ENCODE measurements around the gene ADORA1. TPM values are rescaled to one million over a fixed set of nuclear protein-coding genes. Genes with fewer than 3 reads are reported as not detected.

Gene ADORA1
- total RNA-seq, 2 experiments from 2014 or later: not detected

GRCh38 chr1:203113308-203113707 is 14.2 kb upstream of the ADORA1 start:
- no peaks in the 10 kb centered on the region for H3K9me3 Mint-ChIP-seq (ENCODE audit: insufficient read depth)
- ChIA-PET CTCF (interaction anchor here (0.9 to 1.8 kb wide), 2 partner anchors 19 to 59 kb away, joined by 3 to 4 read pairs; no protein-coding TSS in a partner anchor), POLR2A (no interaction called here)
- no peak overlapping the region for H3K4me3 Mint-ChIP-seq
- no peaks in the 10 kb centered on the region for H3K36me3 Mint-ChIP-seq (ENCODE audit: low read depth)
- no peaks in the 10 kb centered on the region for H3K4me1 Mint-ChIP-seq (ENCODE audit: low read depth)
- no peak overlapping the region for H3K27ac Mint-ChIP-seq
- no peak for ATAC-seq
- DNase-seq: peak; percentile 9
- H3K27me3 Mint-ChIP-seq (ENCODE audit: low read depth): peaks cover 43% of the 10 kb centered on the region

DNA sequence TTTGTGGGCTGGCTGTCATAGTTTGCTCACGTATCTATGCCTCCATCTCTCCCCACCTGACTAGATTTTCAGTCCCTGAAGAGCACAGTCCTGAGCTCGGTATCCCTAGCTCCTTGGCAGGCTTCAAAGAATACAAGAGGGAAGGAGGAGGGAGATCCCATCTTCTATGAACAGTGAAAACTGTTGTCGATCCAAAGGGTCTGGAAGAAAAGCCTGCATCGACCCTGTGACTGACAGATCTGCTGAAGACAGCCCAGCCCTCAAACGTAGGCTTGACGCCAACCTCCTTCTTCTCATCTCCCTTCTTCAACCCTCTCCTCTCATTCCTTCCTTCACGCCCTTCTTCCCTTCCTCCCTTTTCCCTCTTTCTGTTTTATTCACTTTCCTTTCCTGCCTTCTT is 13.3 kb upstream of the ADORA1 start:
- ChIA-PET CTCF (interaction anchor here (0.9 to 1.8 kb wide), 2 partner anchors 18 to 58 kb away, joined by 3 to 4 read pairs; no protein-coding TSS in a partner anchor), POLR2A (no interaction called here)
- no peaks in the 10 kb centered on the region for H3K36me3 Mint-ChIP-seq (ENCODE audit: low read depth)
- H3K4me1 Mint-ChIP-seq (ENCODE audit: low read depth): no peaks in the 10 kb centered on the region
- no peaks in the 10 kb centered on the region for H3K9me3 Mint-ChIP-seq (ENCODE audit: insufficient read depth)
- no peak overlapping the region for H3K27ac Mint-ChIP-seq
- H3K4me3 Mint-ChIP-seq: no peak overlapping the region
- peaks cover 43% of the 10 kb centered on the region for H3K27me3 Mint-ChIP-seq (ENCODE audit: low read depth)
- no peak for ATAC-seq
- DNase-seq: no peak

- ChIA-PET POLR2A (no interaction called here), CTCF (interaction anchor here (2.9 to 3.8 kb wide), 2 partner anchors 56 to 101 kb away, joined by 25 to 51 read pairs; no protein-coding TSS in a partner anchor)
- Mint-ChIP-seq H3K36me3 (ENCODE audit: low read depth) (no peaks in the 10 kb centered on the region), H3K9me3 (ENCODE audit: insufficient read depth) (no peaks in the 10 kb centered on the region), H3K27ac (no peak overlapping the region), H3K27me3 (ENCODE audit: low read depth) (peaks cover 42% of the 10 kb centered on the region), H3K4me3 (no peak overlapping the region), H3K4me1 (ENCODE audit: low read depth) (peaks cover 4% of the 10 kb centered on the region)
- DNase-seq: no peak
- no peak for ATAC-seq
Observed at GRCh38 chr1:203116091-203116820, 11.3 kb upstream of the ADORA1 start.

DNA sequence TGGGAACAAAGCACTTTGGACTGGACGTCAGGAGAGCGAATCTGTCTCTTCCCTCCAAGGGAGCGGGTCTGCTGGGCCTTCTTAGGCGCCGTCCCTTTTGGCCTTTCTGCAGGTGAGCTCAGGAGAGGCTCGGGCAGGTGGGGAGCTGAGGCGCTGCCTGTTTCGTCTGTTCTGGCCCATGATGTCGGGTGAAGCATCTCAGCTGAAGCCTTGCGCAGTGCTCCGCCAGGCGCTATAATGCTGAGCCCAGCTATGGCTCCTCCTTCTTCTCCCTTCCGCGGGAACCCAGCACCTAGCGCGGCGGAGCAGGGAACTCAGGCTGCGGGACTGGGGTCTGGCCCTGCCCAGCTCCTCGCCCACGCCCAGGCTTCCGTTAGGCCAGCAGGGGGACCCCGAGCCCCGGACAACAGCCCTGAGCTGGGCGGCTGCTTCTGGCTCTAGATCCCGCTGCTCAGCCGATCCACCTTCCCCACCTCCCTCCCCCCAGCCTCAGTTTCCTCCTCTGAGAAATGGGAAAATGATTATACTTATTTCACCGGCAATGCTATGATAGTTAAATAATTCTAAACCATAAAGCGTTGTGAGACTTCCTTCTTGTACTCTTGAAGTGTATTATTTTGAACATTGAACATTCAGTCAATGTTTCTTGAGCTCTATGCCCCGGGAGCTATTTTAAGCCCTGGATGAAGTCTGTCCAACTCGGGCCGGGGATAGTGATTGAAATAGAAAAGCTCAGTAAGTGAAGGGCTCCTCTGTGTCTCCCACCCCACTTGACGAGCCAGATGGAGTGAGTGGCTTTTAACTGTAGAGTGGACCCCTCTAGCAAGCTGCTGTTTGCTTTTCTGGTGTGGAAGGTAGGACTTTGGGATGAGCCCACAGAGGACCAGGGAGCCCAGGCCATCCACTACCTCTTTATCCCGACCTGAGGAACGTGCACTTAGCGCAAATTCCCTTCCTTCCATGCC is 9.6 kb upstream of the ADORA1 start:
- DNase-seq (peak; percentile 54), ATAC-seq (peak; percentile 80)
- Mint-ChIP-seq H3K27me3 (ENCODE audit: low read depth) (peaks cover 43% of the 10 kb centered on the region), H3K27ac (no peak overlapping the region), H3K4me1 (ENCODE audit: low read depth) (peaks cover 16% of the 10 kb centered on the region), H3K36me3 (ENCODE audit: low read depth) (no peaks in the 10 kb centered on the region), H3K4me3 (no peak overlapping the region), H3K9me3 (ENCODE audit: insufficient read depth) (no peaks in the 10 kb centered on the region)
- POLR2A ChIA-PET: interaction anchor here (1.0 kb wide), 1 partner anchor 11 kb away, joined by 3 read pairs; no protein-coding TSS in a partner anchor
- CTCF ChIA-PET: interaction anchor here (0.6 to 3.8 kb wide), 16 partner anchors 12 to 315 kb away, joined by 3 to 51 read pairs (median 4); no protein-coding TSS in a partner anchor

DNA sequence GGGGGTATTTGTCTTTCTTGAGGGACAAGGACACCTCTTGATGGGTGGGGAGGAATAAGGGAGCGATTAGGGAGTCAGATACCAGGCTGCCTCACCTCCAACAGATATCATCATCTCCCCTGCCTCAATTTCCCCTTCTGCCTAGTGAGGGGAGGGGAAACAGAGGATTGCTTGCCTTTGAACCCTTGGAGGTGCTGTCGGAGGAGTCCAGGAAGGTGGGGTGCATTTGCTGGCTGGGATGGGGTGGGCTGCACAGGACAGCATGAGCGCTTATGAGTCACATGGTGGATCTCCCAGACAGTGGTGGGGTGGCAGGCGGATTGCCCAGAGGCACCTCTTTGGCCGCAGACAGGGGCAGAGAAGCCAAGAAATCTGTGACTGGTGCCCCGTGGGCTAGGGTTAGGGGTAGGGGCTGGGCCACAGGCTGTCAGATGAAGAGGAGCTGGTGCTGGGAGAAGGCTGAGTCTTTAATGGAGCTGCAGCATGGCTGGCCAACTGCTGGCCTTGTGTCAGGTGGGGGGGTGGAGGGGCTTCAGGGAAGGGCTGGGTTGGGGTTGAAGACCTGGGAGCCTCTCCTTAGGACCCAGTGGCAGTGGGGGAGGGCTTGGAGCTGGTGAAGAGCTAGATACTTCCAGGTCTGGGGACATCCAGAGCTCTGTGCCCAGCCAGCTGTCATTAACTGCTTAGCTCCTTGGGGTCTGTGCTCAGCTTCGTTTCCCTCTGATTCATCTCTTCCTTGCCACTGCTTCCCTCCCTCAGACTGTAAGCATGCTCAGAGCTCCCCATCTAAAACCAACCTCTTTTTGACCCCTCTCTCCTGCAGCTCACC is 7.0 kb upstream of the ADORA1 start:
- Mint-ChIP-seq H3K36me3 (ENCODE audit: low read depth) (no peaks in the 10 kb centered on the region), H3K4me3 (no peak overlapping the region), H3K4me1 (ENCODE audit: low read depth) (peaks cover 16% of the 10 kb centered on the region), H3K9me3 (ENCODE audit: insufficient read depth) (no peaks in the 10 kb centered on the region), H3K27ac (no peak overlapping the region), H3K27me3 (ENCODE audit: low read depth) (peaks cover 53% of the 10 kb centered on the region)
- ATAC-seq (no peak), DNase-seq (peak; percentile 19)
- CTCF ChIA-PET: interaction anchor here (0.8 to 1.2 kb wide), 3 partner anchors 52 to 148 kb away, joined by 3 to 6 read pairs (median 4); no protein-coding TSS in a partner anchor
- POLR2A ChIA-PET: interaction anchor here (0.7 to 1.1 kb wide), 2 partner anchors 9 to 731 kb away, joined by 3 to 4 read pairs; no protein-coding TSS in a partner anchor

DNA sequence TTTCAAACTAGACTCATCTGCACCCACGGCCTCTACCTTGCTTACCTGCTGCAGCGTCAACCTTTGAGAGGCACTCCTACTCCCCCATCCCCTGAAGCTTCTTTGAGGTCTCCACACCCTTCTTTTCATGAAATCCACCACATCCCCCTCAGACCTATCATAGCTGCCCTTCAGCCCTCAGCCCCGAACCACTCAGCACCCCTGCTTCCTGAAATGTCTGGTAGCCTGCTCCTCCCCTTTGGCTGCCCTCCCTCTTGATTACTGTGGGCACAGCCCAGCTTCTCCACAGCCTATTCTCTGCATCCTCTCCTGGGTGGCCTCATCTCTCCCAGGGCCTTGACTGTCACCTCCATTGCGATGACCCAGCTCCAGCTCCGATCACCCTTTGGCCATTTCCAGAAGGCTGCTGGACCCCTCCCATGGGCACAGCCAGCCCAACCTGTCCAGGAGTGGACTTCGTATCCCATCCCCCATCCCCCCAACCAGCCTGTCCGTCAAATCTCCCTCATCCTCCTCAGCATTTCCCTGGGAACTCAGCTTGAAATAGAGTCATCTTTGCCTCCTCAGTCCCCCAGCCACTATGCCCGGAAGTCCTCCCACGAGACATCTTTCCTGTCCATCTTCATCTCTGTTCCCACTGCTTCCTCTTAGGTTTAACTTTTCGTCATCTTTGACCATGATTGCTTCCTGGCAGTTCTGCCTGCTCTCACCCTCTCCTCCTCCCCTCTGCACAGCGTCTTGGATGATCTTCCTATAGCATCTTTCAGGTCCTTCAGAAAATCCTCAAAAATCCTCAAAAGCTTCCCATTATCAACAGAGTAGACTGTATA is 6.1 kb upstream of the ADORA1 start:
- POLR2A ChIA-PET: interaction anchor here (0.7 to 1.1 kb wide), 2 partner anchors 9 to 730 kb away, joined by 3 to 4 read pairs; no protein-coding TSS in a partner anchor

DNA sequence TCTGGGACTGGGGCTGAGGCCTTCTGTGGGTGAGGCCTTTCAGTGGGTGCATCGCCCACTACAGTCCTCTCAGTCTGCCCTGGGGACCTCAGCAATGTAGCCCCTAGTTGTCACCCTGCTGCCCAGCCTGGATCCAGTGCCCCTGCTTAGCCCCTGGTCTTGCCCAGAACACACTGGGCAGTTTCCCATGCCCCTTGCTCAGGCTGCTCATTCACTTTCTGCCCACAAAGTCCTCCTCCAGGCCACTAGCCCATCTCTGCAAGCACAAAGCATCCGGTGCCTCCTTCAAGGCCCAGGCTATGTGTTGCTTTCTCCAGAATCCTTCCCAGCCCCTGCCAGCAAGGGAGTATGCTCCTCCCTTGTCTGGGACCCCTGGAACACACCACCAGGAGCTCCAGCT is 5.4 kb upstream of the ADORA1 start:
- no peaks in the 10 kb centered on the region for H3K36me3 Mint-ChIP-seq (ENCODE audit: low read depth)
- no peaks in the 10 kb centered on the region for H3K9me3 Mint-ChIP-seq (ENCODE audit: insufficient read depth)
- DNase-seq (no peak), ATAC-seq (no peak)
- no peak overlapping the region for H3K4me3 Mint-ChIP-seq
- H3K4me1 Mint-ChIP-seq (ENCODE audit: low read depth): peaks cover 20% of the 10 kb centered on the region
- H3K27ac Mint-ChIP-seq: no peak overlapping the region
- ChIA-PET POLR2A (no interaction called here), CTCF (no interaction called here)
- H3K27me3 Mint-ChIP-seq (ENCODE audit: low read depth): peaks cover 64% of the 10 kb centered on the region

More for the DNA sequence above, 6.1 kb upstream of the ADORA1 start:
- ATAC-seq: peak; percentile 23
- no peak overlapping the region for H3K4me3 Mint-ChIP-seq
- CTCF ChIA-PET: interaction anchor here (0.8 to 1.2 kb wide), 3 partner anchors 51 to 147 kb away, joined by 3 to 6 read pairs (median 4); no protein-coding TSS in a partner anchor
- no peaks in the 10 kb centered on the region for H3K9me3 Mint-ChIP-seq (ENCODE audit: insufficient read depth)
- H3K27me3 Mint-ChIP-seq (ENCODE audit: low read depth): peaks cover 57% of the 10 kb centered on the region
- H3K27ac Mint-ChIP-seq: no peak overlapping the region
- no peaks in the 10 kb centered on the region for H3K36me3 Mint-ChIP-seq (ENCODE audit: low read depth)
- peaks cover 16% of the 10 kb centered on the region for H3K4me1 Mint-ChIP-seq (ENCODE audit: low read depth)
- DNase-seq: no peak

GRCh38 chr1:203124011-203124410 is 3.5 kb upstream of the ADORA1 start:
- ChIA-PET CTCF (no interaction called here), POLR2A (no interaction called here)
- H3K36me3 Mint-ChIP-seq (ENCODE audit: low read depth): no peaks in the 10 kb centered on the region
- H3K4me1 Mint-ChIP-seq (ENCODE audit: low read depth): peaks cover 26% of the 10 kb centered on the region
- peaks cover 66% of the 10 kb centered on the region for H3K27me3 Mint-ChIP-seq (ENCODE audit: low read depth)
- H3K4me3 Mint-ChIP-seq: no peak overlapping the region
- no peak overlapping the region for H3K27ac Mint-ChIP-seq
- ATAC-seq: no peak
- no peaks in the 10 kb centered on the region for H3K9me3 Mint-ChIP-seq (ENCODE audit: insufficient read depth)
- DNase-seq: no peak

DNA sequence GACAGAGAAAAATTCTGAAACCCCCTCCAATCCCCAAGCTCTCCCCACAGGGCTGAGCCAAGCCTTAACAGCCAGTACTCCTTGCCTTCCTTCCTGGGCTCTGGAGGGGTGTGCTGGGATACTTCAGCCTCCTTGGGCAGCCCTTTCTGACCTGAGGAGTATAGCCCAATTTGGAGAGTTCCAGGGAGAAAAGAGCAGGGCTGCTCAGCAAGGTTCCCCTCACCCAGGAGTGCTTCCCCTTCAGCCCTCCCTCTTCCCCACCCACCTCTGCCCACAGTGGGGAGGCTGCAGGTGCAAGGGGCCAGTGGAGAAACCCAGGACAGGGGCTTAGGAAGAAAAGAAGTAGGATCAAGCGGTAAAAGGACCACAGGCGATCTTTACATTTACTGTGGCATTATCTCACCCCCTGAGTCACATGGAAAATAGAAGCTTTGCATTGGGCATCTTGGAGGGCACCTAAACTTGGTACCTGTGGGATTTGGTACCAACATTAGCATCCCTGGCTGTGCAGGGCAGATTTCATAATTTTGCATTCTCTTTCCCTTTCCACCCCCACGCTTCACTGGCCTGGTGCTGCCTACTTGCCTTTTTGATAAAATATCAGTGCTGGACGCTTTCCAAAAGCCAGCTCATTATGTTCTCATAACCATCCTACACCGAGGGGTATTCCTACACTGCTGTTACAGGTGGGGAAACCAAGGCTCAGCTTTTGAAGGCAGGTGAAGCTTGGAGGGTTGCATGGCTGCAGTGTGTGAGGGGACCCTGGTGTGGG is 2.8 kb upstream of the ADORA1 start:
- Mint-ChIP-seq H3K9me3 (ENCODE audit: insufficient read depth) (no peaks in the 10 kb centered on the region), H3K4me3 (no peak overlapping the region), H3K4me1 (ENCODE audit: low read depth) (peaks cover 26% of the 10 kb centered on the region), H3K36me3 (ENCODE audit: low read depth) (no peaks in the 10 kb centered on the region), H3K27me3 (ENCODE audit: low read depth) (peaks cover 72% of the 10 kb centered on the region), H3K27ac (no peak overlapping the region)
- no peak for DNase-seq
- ChIA-PET POLR2A (no interaction called here), CTCF (interaction anchor here (1.3 kb wide), 1 partner anchor 12 kb away, joined by 3 read pairs; no protein-coding TSS in a partner anchor)
- ATAC-seq: no peak
